ENCODE data around the gene IDH2. TPM values are rescaled to one million over a fixed set of nuclear protein-coding genes. Genes with fewer than 3 reads are reported as not detected.

The IDH2 gene
- total and polyA plus RNA-seq, 2 donors from 2014 or later: 87.0 to 545 TPM

- H3K27me3 ChIP-seq (ENCODE audit: control insufficient read depth, insufficient read depth, low read length): no peaks in the 10 kb centered on the region
- DNase-seq (peak in 1 of 5 donors; percentile 37), FAIRE-seq (no peak)
- H3K4me3 ChIP-seq (ENCODE audit: low read length in 3 of 3): no peak overlapping the region
- intact Hi-C loops (cut with DNase I): no loop called here
- H3K4me1 ChIP-seq (ENCODE audit: control insufficient read depth in 2 of 3, insufficient read depth in 2 of 3, low read depth in 1 of 3, low read length in 3 of 3): peaks cover 0 to 25% (median 13%) of the 10 kb centered on the region in 3 donors
- H3K9me3 ChIP-seq (ENCODE audit: control insufficient read depth in 2 of 3, insufficient read depth in 1 of 3, low read length in 3 of 3): no peaks in the 10 kb centered on the region
- H3K9ac ChIP-seq (ENCODE audit: low read length in 3 of 3): no peak overlapping the region
- H3K36me3 ChIP-seq (ENCODE audit: control insufficient read depth in 2 of 3, insufficient read depth in 3 of 3, low read length in 3 of 3): no peaks in the 10 kb centered on the region
- H3K27ac ChIP-seq (ENCODE audit: low read depth in 2 of 2, low read length in 2 of 2): no peak overlapping the region
- TF ChIP-seq, protein P1, sequence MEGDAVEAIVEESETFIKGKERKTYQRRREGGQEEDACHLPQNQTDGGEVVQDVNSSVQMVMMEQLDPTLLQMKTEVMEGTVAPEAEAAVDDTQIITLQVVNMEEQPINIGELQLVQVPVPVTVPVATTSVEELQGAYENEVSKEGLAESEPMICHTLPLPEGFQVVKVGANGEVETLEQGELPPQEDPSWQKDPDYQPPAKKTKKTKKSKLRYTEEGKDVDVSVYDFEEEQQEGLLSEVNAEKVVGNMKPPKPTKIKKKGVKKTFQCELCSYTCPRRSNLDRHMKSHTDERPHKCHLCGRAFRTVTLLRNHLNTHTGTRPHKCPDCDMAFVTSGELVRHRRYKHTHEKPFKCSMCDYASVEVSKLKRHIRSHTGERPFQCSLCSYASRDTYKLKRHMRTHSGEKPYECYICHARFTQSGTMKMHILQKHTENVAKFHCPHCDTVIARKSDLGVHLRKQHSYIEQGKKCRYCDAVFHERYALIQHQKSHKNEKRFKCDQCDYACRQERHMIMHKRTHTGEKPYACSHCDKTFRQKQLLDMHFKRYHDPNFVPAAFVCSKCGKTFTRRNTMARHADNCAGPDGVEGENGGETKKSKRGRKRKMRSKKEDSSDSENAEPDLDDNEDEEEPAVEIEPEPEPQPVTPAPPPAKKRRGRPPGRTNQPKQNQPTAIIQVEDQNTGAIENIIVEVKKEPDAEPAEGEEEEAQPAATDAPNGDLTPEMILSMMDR (IDR thresholded peaks at IDR 0.05; ENCODE audit: borderline replicate concordance, extremely low read depth, insufficient read depth): no peak
These were observed 62.3 kb downstream of the IDH2 start for GRCh38 chr15:90039996-90040395.

GRCh38 chr15:90038632-90039095 lies 63.6 kb downstream of the IDH2 start:
- H3K27ac ChIP-seq (ENCODE audit: low read depth in 2 of 2, low read length in 2 of 2): no peak overlapping the region
- H3K4me1 ChIP-seq (ENCODE audit: control insufficient read depth in 2 of 3, insufficient read depth in 2 of 3, low read depth in 1 of 3, low read length in 3 of 3): peaks cover 0 to 32% (median 14%) of the 10 kb centered on the region in 3 donors
- no peak overlapping the region for H3K9ac ChIP-seq (ENCODE audit: low read length in 3 of 3)
- intact Hi-C loops (cut with DNase I): no loop called here
- DNase-seq (peak in 1 of 5 donors; percentile 18), FAIRE-seq (no peak)
- no peaks in the 10 kb centered on the region for H3K9me3 ChIP-seq (ENCODE audit: control insufficient read depth in 2 of 3, insufficient read depth in 1 of 3, low read length in 3 of 3)
- no peak overlapping the region for H3K4me3 ChIP-seq (ENCODE audit: low read length in 3 of 3)
- H3K27me3 ChIP-seq (ENCODE audit: control insufficient read depth, insufficient read depth, low read length): no peaks in the 10 kb centered on the region
- no peaks in the 10 kb centered on the region for H3K36me3 ChIP-seq (ENCODE audit: control insufficient read depth in 2 of 3, insufficient read depth in 3 of 3, low read length in 3 of 3)
- TF ChIP-seq, protein P1 (IDR thresholded peaks at IDR 0.05; ENCODE audit: borderline replicate concordance, extremely low read depth, insufficient read depth): no peak

- intact Hi-C loops (cut with DNase I): no loop called here
- FAIRE-seq: no peak
- TF ChIP-seq, protein P1 (IDR thresholded peaks at IDR 0.05; ENCODE audit: borderline replicate concordance, extremely low read depth, insufficient read depth): no peak
- no peak overlapping the region for H3K4me3 ChIP-seq (ENCODE audit: low read length in 3 of 3)
- H3K36me3 ChIP-seq (ENCODE audit: control insufficient read depth in 2 of 3, insufficient read depth in 3 of 3, low read length in 3 of 3): no peaks in the 10 kb centered on the region
- DNase-seq: peak in 1 of 5 donors; percentile 28
- H3K4me1 ChIP-seq (ENCODE audit: control insufficient read depth in 2 of 3, insufficient read depth in 2 of 3, low read depth in 1 of 3, low read length in 3 of 3): peaks cover 0 to 36% (median 14%) of the 10 kb centered on the region in 3 donors
- H3K27ac ChIP-seq (ENCODE audit: low read depth in 2 of 2, low read length in 2 of 2): no peak overlapping the region
- H3K9ac ChIP-seq (ENCODE audit: low read length in 3 of 3): no peak overlapping the region
- no peaks in the 10 kb centered on the region for H3K27me3 ChIP-seq (ENCODE audit: control insufficient read depth, insufficient read depth, low read length)
- no peaks in the 10 kb centered on the region for H3K9me3 ChIP-seq (ENCODE audit: control insufficient read depth in 2 of 3, insufficient read depth in 1 of 3, low read length in 3 of 3)
These were observed 64.2 kb downstream of the IDH2 start for GRCh38 chr15:90037961-90038631.

Measured in kidney (tissue), 14 donors.